IPS-20b (cell line): ENCODE data around the gene KDM2A.

Experiments
- H3K27ac ChIP-seq: one replicate; pipeline ENCODE4 v1.5.1; 2013; ENCODE audit warnings: low read length
- H3K27me3 ChIP-seq: 2 replicates; pipeline ENCODE4 v1.6.1; 2013; ENCODE audit warnings: mild to moderate bottlenecking, low read length, inconsistent platforms; ENCODE audit not compliant: insufficient read depth
- H3K36me3 ChIP-seq: 2 replicates; pipeline ENCODE4 v1.6.1; 2013; ENCODE audit warnings: low read depth, mild to moderate bottlenecking, inconsistent platforms, low read length, moderate library complexity; ENCODE audit not compliant: insufficient read depth
- H3K4me1 ChIP-seq: 2 replicates; pipeline ENCODE4 v1.6.1; 2013; ENCODE audit warnings: mild to moderate bottlenecking, control low read depth, inconsistent platforms, low read length, moderate library complexity; ENCODE audit not compliant: insufficient read depth
- H3K4me3 ChIP-seq: 2 replicates; pipeline ENCODE4 v1.5.1; 2013; ENCODE audit warnings: mild to moderate bottlenecking, low read length, inconsistent platforms
- H3K9ac ChIP-seq: 2 replicates; pipeline ENCODE4 v1.6.1; 2013; ENCODE audit warnings: low read depth, mild to moderate bottlenecking, inconsistent platforms, low read length, moderate library complexity
- H3K9me3 ChIP-seq: 2 replicates; pipeline ENCODE4 v1.6.1; 2013; ENCODE audit warnings: mild to moderate bottlenecking, low read depth, low read length, inconsistent platforms; ENCODE audit not compliant: insufficient read depth

The KDM2A gene

DNA sequence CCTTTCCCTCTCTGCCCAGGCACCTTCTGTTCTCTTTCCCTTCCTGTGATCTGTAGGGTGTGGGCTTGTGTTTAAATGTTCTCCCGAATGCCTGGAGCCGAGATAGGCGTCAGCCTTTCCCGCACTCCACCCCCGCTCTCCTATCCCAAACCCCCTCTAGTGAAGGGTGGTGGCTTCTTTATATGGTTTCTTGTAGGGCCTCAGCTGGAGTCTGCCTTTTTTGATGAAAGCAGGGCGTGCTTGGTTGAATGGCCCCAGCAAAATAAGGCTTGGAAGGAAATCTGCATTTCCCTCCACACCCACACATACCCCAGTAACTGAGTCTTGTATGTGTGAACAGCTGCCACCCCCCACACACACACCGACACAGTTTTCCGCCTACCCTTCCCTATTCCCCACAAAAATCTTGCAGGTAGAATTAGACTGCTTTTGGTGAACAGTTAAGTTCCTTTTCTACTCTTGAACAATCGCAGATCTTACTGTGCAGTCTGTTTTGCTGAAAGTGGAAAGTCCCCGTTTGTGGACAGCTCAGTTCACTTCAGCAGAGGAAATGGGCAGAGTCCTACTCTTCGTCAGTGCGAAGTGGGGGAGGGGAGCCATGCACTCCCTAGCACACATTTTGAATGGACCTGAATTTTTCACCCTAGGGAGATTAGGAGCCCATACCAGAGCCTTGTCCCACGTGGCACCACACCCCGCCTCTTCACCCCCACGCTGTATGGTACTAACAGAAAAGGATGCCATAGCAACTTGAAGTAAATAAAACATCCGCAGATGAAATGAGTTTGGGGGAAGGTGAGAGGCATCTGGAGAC lies 121.7 kb downstream of the KDM2A start:
- no peaks in the 10 kb centered on the region for H3K9me3 ChIP-seq
- H3K4me3 ChIP-seq = peak overlapping the region; percentile 97
- peaks cover 36% of the 10 kb centered on the region for H3K36me3 ChIP-seq
- H3K9ac ChIP-seq = peak overlapping the region; percentile 98
- H3K27me3 ChIP-seq = no peaks in the 10 kb centered on the region
- peaks cover 16% of the 10 kb centered on the region for H3K4me1 ChIP-seq
- H3K27ac ChIP-seq = peak overlapping the region; percentile 97

DNA sequence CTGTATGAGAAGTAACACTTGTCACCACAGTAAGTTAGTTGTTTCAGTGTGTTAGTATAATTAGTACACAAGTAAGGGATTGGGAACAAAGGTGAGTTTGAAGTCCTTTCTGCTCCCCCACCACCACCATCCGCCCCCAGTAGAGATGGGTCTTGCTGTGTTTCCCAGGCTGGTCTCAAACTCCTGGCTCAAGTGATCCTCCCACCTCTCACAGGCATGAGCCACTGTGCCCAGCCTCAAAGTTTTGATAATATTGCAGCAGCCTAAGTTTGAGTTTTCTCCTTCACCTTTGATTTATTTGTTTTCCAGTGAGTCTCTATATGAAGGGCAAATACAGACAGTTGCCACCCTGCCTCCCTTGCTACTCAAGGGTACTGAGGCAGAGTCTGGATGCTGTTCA lies 123.5 kb downstream of the KDM2A start:
- Histone ChIP-seq H3K4me3 (peak overlapping the region; percentile 50), H3K27ac (no peak overlapping the region), H3K27me3 (no peaks in the 10 kb centered on the region), H3K9ac (peak overlapping the region; percentile 12; the same call in 1 of the 2 replicates), H3K9me3 (no peaks in the 10 kb centered on the region), H3K4me1 (peaks cover 16% of the 10 kb centered on the region), H3K36me3 (peaks cover 52% of the 10 kb centered on the region)

- no peaks in the 10 kb centered on the region for H3K27me3 ChIP-seq
- H3K36me3 ChIP-seq = peaks cover 57% of the 10 kb centered on the region
- no peak overlapping the region for H3K27ac ChIP-seq
- no peak overlapping the region; the same call in 1 of the 2 replicates for H3K4me3 ChIP-seq
- H3K9ac ChIP-seq = no peak overlapping the region
- H3K4me1 ChIP-seq = peaks cover 16% of the 10 kb centered on the region
- H3K9me3 ChIP-seq = no peaks in the 10 kb centered on the region
Measured at GRCh38 chr11:67243051-67243450, 124.0 kb downstream of the KDM2A start.

- H3K9me3 ChIP-seq = no peaks in the 10 kb centered on the region
- peaks cover 4% of the 10 kb centered on the region for H3K4me1 ChIP-seq
- H3K36me3 ChIP-seq = peaks cover 77% of the 10 kb centered on the region
- no peak overlapping the region for H3K4me3 ChIP-seq
- H3K9ac ChIP-seq = no peak overlapping the region
- H3K27me3 ChIP-seq = no peaks in the 10 kb centered on the region
- H3K27ac ChIP-seq = no peak overlapping the region
Measured at GRCh38 chr11:67245046-67245445, 126.0 kb downstream of the KDM2A start.

DNA sequence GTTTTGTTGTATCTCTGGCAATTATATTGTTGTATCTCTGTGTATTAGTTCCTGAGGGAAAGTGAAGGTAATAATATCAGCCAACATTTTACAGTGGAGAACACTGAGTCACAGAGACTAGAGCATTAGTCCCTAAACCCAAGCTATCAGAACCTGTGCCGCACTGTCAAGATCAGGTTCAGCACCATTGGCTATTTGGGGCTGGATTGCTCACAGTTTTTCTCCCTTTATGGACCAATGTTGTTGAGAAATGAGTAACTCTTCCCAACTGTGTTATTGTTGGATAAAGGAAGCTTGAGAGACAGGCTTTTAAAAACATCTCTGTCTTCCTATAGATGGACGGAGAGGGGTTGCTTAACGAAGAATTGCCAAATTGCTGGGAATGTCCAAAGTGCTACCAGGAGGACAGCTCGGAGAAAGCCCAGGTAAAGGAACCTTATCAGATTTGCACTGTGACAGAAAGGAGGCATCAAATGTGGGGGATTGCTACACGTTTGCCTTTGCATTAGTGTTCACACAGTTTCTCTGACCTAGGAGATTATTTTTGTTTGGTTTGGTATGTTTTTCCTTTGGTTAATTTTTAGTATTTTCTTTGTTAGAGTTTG lies 129.0 kb downstream of the KDM2A start:
- Histone ChIP-seq H3K4me3 (no peak overlapping the region), H3K36me3 (peaks cover 99% of the 10 kb centered on the region), H3K27me3 (no peaks in the 10 kb centered on the region), H3K9ac (no peak overlapping the region), H3K9me3 (no peaks in the 10 kb centered on the region), H3K4me1 (no peaks in the 10 kb centered on the region), H3K27ac (no peak overlapping the region)

GRCh38 chr11:67248653-67249052 lies 129.6 kb downstream of the KDM2A start:
- no peaks in the 10 kb centered on the region for H3K4me1 ChIP-seq
- H3K9ac ChIP-seq = no peak overlapping the region
- H3K27me3 ChIP-seq = no peaks in the 10 kb centered on the region
- no peak overlapping the region for H3K4me3 ChIP-seq
- H3K9me3 ChIP-seq = no peaks in the 10 kb centered on the region
- peaks cover 99% of the 10 kb centered on the region for H3K36me3 ChIP-seq
- no peak overlapping the region for H3K27ac ChIP-seq

DNA sequence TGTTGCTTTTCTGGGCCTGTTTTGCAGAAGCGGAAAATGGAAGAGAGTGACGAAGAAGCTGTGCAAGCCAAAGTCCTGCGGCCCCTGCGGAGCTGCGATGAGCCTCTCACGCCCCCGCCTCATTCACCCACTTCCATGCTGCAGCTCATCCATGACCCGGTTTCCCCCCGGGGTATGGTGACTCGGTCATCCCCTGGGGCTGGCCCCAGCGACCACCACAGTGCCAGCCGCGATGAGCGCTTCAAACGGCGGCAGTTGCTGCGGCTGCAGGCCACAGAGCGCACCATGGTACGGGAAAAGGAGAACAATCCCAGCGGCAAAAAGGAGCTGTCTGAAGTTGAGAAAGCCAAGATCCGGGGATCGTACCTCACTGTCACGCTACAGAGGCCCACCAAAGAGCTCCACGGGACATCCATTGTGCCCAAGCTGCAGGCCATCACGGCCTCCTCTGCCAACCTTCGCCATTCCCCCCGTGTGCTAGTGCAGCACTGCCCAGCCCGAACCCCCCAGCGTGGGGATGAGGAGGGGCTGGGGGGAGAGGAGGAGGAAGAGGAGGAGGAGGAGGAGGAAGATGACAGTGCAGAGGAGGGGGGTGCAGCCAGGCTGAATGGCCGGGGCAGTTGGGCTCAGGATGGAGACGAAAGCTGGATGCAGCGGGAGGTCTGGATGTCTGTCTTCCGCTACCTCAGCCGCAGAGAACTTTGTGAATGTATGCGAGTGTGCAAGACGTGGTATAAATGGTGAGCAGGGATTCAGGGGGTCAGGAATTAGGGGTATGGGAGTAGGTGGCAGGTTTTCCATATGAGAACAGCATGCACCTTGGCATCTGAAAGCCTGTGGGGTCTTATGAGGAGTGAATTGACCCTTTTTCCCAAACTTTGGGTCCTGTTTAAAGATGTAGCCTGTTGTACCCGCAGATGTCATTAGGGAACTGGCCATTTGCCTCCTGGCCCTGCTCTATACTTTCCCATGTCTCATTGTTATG lies 131.3 kb downstream of the KDM2A start:
- H3K9ac ChIP-seq = no peak overlapping the region
- H3K27ac ChIP-seq = no peak overlapping the region
- no peaks in the 10 kb centered on the region for H3K27me3 ChIP-seq
- no peaks in the 10 kb centered on the region for H3K4me1 ChIP-seq
- H3K4me3 ChIP-seq = no peak overlapping the region
- no peaks in the 10 kb centered on the region for H3K9me3 ChIP-seq
- H3K36me3 ChIP-seq = peaks cover 99% of the 10 kb centered on the region

- H3K27me3 ChIP-seq = no peaks in the 10 kb centered on the region
- no peak overlapping the region for H3K27ac ChIP-seq
- H3K9me3 ChIP-seq = no peaks in the 10 kb centered on the region
- no peaks in the 10 kb centered on the region for H3K4me1 ChIP-seq
- H3K9ac ChIP-seq = no peak overlapping the region
- H3K4me3 ChIP-seq = no peak overlapping the region
- H3K36me3 ChIP-seq = peaks cover 99% of the 10 kb centered on the region
Measured at GRCh38 chr11:67251841-67252240, 132.8 kb downstream of the KDM2A start.

GRCh38 chr11:67252831-67253239 lies 133.8 kb downstream of the KDM2A start:
- Histone ChIP-seq H3K36me3 (peaks cover 95% of the 10 kb centered on the region), H3K9me3 (no peaks in the 10 kb centered on the region), H3K27me3 (no peaks in the 10 kb centered on the region), H3K4me1 (no peaks in the 10 kb centered on the region), H3K9ac (no peak overlapping the region), H3K4me3 (no peak overlapping the region), H3K27ac (no peak overlapping the region)

GRCh38 chr11:67253872-67254624 lies 135.0 kb downstream of the KDM2A start:
- no peak overlapping the region for H3K4me3 ChIP-seq
- H3K9ac ChIP-seq = no peak overlapping the region
- no peaks in the 10 kb centered on the region for H3K4me1 ChIP-seq
- peaks cover 83% of the 10 kb centered on the region for H3K36me3 ChIP-seq
- no peaks in the 10 kb centered on the region for H3K27me3 ChIP-seq
- H3K9me3 ChIP-seq = no peaks in the 10 kb centered on the region
- no peak overlapping the region for H3K27ac ChIP-seq

GRCh38 chr11:67254798-67255197 lies 135.7 kb downstream of the KDM2A start:
- Histone ChIP-seq H3K27me3 (no peaks in the 10 kb centered on the region), H3K9ac (no peak overlapping the region), H3K36me3 (peaks cover 76% of the 10 kb centered on the region), H3K4me3 (no peak overlapping the region), H3K4me1 (no peaks in the 10 kb centered on the region), H3K9me3 (no peaks in the 10 kb centered on the region), H3K27ac (no peak overlapping the region)
